ENCODE results near the gene PFN3.
A peak's percentile ranks its signal among the peaks of the same experiment; 100 is the strongest.

Gene PFN3

GRCh38 chr5:177359860-177360259 lies 40.6 kb downstream of the PFN3 start:
- DNase-seq (ENCODE audit: low read depth) = no peak

- DNase-seq (ENCODE audit: low read depth) = no peak
Observed at GRCh38 chr5:177359451-177359851, 41.0 kb downstream of the PFN3 start.

GRCh38 chr5:177358370-177358819 lies 42.1 kb downstream of the PFN3 start:
- DNase-seq (ENCODE audit: low read depth) = no peak

- DNase-seq (ENCODE audit: low read depth) = peak; percentile 65
Observed at GRCh38 chr5:177357459-177358351, 42.8 kb downstream of the PFN3 start, which contains the start of gene RGS14. Gene RGS14, plus strand, starts transcription at chr5:177357924. Its CDS starts 101 bp downstream, at chr5:177358025.

GRCh38 chr5:177357146-177357458 lies 43.4 kb downstream of the PFN3 start:
- DNase-seq (ENCODE audit: low read depth) = no peak

GRCh38 chr5:177356746-177357145 lies 43.7 kb downstream of the PFN3 start:
- DNase-seq (ENCODE audit: low read depth) = no peak

- no peak for DNase-seq (ENCODE audit: low read depth)
Observed at GRCh38 chr5:177355868-177356168, 44.6 kb downstream of the PFN3 start.

- DNase-seq (ENCODE audit: low read depth) = no peak
Observed at GRCh38 chr5:177355162-177355867, 45.1 kb downstream of the PFN3 start.

GRCh38 chr5:177354711-177355110 lies 45.8 kb downstream of the PFN3 start:
- no peak for DNase-seq (ENCODE audit: low read depth)

- DNase-seq (ENCODE audit: low read depth) = no peak
Observed at GRCh38 chr5:177354256-177354655, 46.2 kb downstream of the PFN3 start.

- no peak for DNase-seq (ENCODE audit: low read depth)
Observed at GRCh38 chr5:177353093-177353492, 47.4 kb downstream of the PFN3 start.

- peak; percentile 87 for DNase-seq (ENCODE audit: low read depth)
Observed at GRCh38 chr5:177351392-177352329, 48.8 kb downstream of the PFN3 start, which contains the start of gene LMAN2. Gene LMAN2, minus strand, starts transcription at chr5:177351668. Its CDS starts 21 bp downstream, at chr5:177351647.

- DNase-seq (ENCODE audit: low read depth) = no peak
Observed at GRCh38 chr5:177350776-177351391, 49.6 kb downstream of the PFN3 start.

All from T-helper 22 cell (primary cell).